Activated CD8-positive, alpha-beta T cell treated with anti-CD3 and anti-CD28 coated beads for 36 hours (primary cell): Measurements from ENCODE around the gene CLEC16A. TPM values are rescaled to one million over a fixed set of nuclear protein-coding genes. Genes with fewer than 3 reads are reported as not detected.

Experiments
- ATAC-seq: fragments of 200-7000 bp; cut with Tn5 transposase; one replicate; pipeline ENCODE4 v1.10.0; 2021; ENCODE audit warnings: mild to moderate bottlenecking, moderate library complexity
- CTCF ChIA-PET: fragments of 350-600 bp; sonication (Branson Sonifier 250); formaldehyde crosslinking; loops from one replicate; lab custom pipeline; 2021; ENCODE audit warnings: antibody characterized with exemption; lab: Charles Lee
- POLR2A ChIA-PET: fragments of 350-600 bp; sonication (Branson Sonifier 250); formaldehyde crosslinking; loops from one replicate; lab custom pipeline; 2021; ENCODE audit warnings: antibody characterized with exemption; lab: Charles Lee
- DNase-seq: peaks from one replicate; pipeline ENCODE4 v3.0.0-alpha.2; 2020
- H3K27ac Mint-ChIP-seq: one replicate; pipeline ENCODE4 v1.8.0; 2021; ENCODE audit warnings: mild to moderate bottlenecking, mixed read lengths
- H3K27me3 Mint-ChIP-seq: one replicate; pipeline ENCODE4 v1.8.0; 2021; ENCODE audit warnings: mixed read lengths
- H3K36me3 Mint-ChIP-seq: one replicate; pipeline ENCODE4 v1.8.0; 2021; ENCODE audit warnings: low read depth, mixed read lengths
- H3K4me1 Mint-ChIP-seq: one replicate; pipeline ENCODE4 v1.8.0; 2021; ENCODE audit warnings: low read depth, mixed read lengths
- H3K4me3 Mint-ChIP-seq: one replicate; pipeline ENCODE4 v1.8.0; 2021; ENCODE audit warnings: mild to moderate bottlenecking, moderate library complexity, mixed read lengths
- H3K9me3 Mint-ChIP-seq: one replicate; pipeline ENCODE4 v1.8.0; 2021; ENCODE audit warnings: mixed read lengths
- intact Hi-C: fragments of 100-400 bp; cut with micrococcal nuclease; formaldehyde crosslinking; loops from one replicate; pipeline ENCODE4 v1.10.0; 2022
- total RNA-seq, 2 experiments: library from RNA; stranded (reverse); gene quantifications; one replicate each; pipeline ENCODE4 v1.2.3, GENCODE V29; 2021
- TF ChIP-seq, protein P1 (sequence below): fragments of 200-600 bp; IDR thresholded peaks from one replicate; pipeline ENCODE4 v1.8.0; 2022; ENCODE audit warnings: antibody characterized with exemption, mild to moderate bottlenecking

CLEC16A gene
- total RNA-seq, 2 experiments from 2014 or later, result 20.4 to 21.7 TPM

DNA sequence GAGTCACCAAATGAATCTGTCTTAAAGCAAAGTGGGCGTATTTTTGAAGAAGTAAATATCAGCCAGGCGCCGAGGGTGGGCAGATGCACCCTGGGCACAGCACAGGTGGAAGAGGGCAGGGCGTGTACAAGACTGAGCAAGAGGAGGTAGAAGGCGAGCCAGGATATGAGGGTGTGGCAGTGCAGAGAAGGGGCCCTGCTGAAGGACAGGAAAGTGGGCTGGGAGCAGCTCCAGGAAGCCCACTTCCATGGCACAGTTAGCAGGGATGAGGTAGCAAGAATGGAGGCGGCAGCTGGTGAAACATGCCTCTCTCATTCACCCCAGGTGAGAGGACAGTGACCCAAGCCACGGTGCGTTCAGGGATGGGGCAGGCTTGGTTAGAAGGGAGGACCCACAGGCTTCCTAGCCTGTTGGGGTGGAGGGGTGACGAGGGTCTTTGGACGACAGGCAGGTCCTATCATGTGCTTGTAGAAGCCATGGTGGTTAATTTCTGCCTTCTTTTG is 149.3 kb downstream of the CLEC16A start:
- H3K27ac Mint-ChIP-seq, result peak overlapping the region; percentile 97
- no peaks in the 10 kb centered on the region for H3K9me3 Mint-ChIP-seq
- ChIA-PET POLR2A (interaction anchor here (0.8 to 14.8 kb wide), 15 partner anchors 9 to 162 kb away, joined by 3 to 147 read pairs (median 7); partner anchors contain the start of gene SOCS1), CTCF (interaction anchor here (1.0 to 2.0 kb wide), 7 partner anchors 9 to 165 kb away, joined by 3 to 10 read pairs (median 5); partner anchors contain the start of gene SOCS1)
- peak overlapping the region; percentile 16 for H3K4me3 Mint-ChIP-seq
- TF ChIP-seq, protein P1, sequence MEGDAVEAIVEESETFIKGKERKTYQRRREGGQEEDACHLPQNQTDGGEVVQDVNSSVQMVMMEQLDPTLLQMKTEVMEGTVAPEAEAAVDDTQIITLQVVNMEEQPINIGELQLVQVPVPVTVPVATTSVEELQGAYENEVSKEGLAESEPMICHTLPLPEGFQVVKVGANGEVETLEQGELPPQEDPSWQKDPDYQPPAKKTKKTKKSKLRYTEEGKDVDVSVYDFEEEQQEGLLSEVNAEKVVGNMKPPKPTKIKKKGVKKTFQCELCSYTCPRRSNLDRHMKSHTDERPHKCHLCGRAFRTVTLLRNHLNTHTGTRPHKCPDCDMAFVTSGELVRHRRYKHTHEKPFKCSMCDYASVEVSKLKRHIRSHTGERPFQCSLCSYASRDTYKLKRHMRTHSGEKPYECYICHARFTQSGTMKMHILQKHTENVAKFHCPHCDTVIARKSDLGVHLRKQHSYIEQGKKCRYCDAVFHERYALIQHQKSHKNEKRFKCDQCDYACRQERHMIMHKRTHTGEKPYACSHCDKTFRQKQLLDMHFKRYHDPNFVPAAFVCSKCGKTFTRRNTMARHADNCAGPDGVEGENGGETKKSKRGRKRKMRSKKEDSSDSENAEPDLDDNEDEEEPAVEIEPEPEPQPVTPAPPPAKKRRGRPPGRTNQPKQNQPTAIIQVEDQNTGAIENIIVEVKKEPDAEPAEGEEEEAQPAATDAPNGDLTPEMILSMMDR, result no peak
- intact Hi-C loops, result loop anchor here (1.0 to 10.0 kb wide), 6 partner anchors 17 to 159 kb away; no protein-coding TSS in a partner anchor
- H3K27me3 Mint-ChIP-seq, result no peaks in the 10 kb centered on the region
- H3K36me3 Mint-ChIP-seq, result peaks cover 23% of the 10 kb centered on the region
- ATAC-seq (peak; percentile 10), DNase-seq (peak; percentile 58)
- peaks cover 73% of the 10 kb centered on the region for H3K4me1 Mint-ChIP-seq

- intact Hi-C loops, result loop anchor here (1.0 to 10.0 kb wide), 6 partner anchors 18 to 158 kb away; no protein-coding TSS in a partner anchor
- ChIA-PET POLR2A (interaction anchor here (0.7 to 14.8 kb wide), 27 partner anchors 8 to 161 kb away, joined by 3 to 147 read pairs (median 4); partner anchors contain the start of gene SOCS1), CTCF (interaction anchor here (1.0 to 1.9 kb wide), 11 partner anchors 8 to 164 kb away, joined by 3 to 10 read pairs (median 4); partner anchors contain the start of gene SOCS1)
- peak; percentile 88 for DNase-seq
- H3K4me1 Mint-ChIP-seq, result peaks cover 67% of the 10 kb centered on the region
- no peaks in the 10 kb centered on the region for H3K9me3 Mint-ChIP-seq
- H3K27ac Mint-ChIP-seq, result peak overlapping the region; percentile 97
- TF ChIP-seq, protein P1, result no peak
- no peaks in the 10 kb centered on the region for H3K27me3 Mint-ChIP-seq
- peak; percentile 74 for ATAC-seq
- peak overlapping the region; percentile 46 for H3K4me3 Mint-ChIP-seq
- peaks cover 25% of the 10 kb centered on the region for H3K36me3 Mint-ChIP-seq
These were observed 149.9 kb downstream of the CLEC16A start for GRCh38 chr16:11094075-11094856.

GRCh38 chr16:11094857-11095565 is 150.6 kb downstream of the CLEC16A start:
- DNase-seq (peak; percentile 59), ATAC-seq (peak; percentile 52)
- Mint-ChIP-seq H3K9me3 (no peaks in the 10 kb centered on the region), H3K4me1 (peaks cover 67% of the 10 kb centered on the region), H3K4me3 (peak overlapping the region; percentile 46), H3K36me3 (peaks cover 22% of the 10 kb centered on the region), H3K27me3 (no peaks in the 10 kb centered on the region), H3K27ac (peak overlapping the region; percentile 97)
- TF ChIP-seq, protein P1, result no peak
- ChIA-PET POLR2A (interaction anchor here (0.7 to 14.8 kb wide), 27 partner anchors 8 to 160 kb away, joined by 3 to 147 read pairs (median 4); partner anchors contain the start of gene SOCS1), CTCF (interaction anchor here (0.8 to 1.9 kb wide), 13 partner anchors 8 to 277 kb away, joined by 3 to 10 read pairs (median 3); partner anchors contain the start of gene SOCS1)
- intact Hi-C loops, result loop anchor here (1.0 to 10.0 kb wide), 6 partner anchors 19 to 157 kb away; no protein-coding TSS in a partner anchor

GRCh38 chr16:11095935-11096334 is 151.6 kb downstream of the CLEC16A start:
- TF ChIP-seq, protein P1, result no peak
- ChIA-PET POLR2A (interaction anchor here (0.8 to 14.8 kb wide), 11 partner anchors 10 to 159 kb away, joined by 3 to 147 read pairs (median 5); partner anchors contain the start of gene SOCS1), CTCF (interaction anchor here (0.8 to 1.4 kb wide), 4 partner anchors 113 to 276 kb away, joined by 3 to 4 read pairs (median 4); no protein-coding TSS in a partner anchor)
- intact Hi-C loops, result loop anchor here (2.0 to 10.0 kb wide), 3 partner anchors 79 to 137 kb away; no protein-coding TSS in a partner anchor
- Mint-ChIP-seq H3K4me3 (no peak overlapping the region), H3K9me3 (no peaks in the 10 kb centered on the region), H3K27ac (peak overlapping the region; percentile 97), H3K4me1 (peaks cover 75% of the 10 kb centered on the region), H3K27me3 (no peaks in the 10 kb centered on the region), H3K36me3 (peaks cover 22% of the 10 kb centered on the region)
- no peak for DNase-seq
- no peak for ATAC-seq
